ENCODE measurements around the gene PHF21B. TPM values are rescaled to one million over a fixed set of nuclear protein-coding genes. Genes with fewer than 3 reads are reported as not detected.
"Not testable (repeated sequence)": the region's sequence is repeated elsewhere in the genome, so short reads cannot be mapped to it uniquely, and the experiment has no call there.

Gene PHF21B
- total and polyA plus RNA-seq, 12 donors = 0.07 to 0.98 (median 0.50) TPM; not detected in 4

DNA sequence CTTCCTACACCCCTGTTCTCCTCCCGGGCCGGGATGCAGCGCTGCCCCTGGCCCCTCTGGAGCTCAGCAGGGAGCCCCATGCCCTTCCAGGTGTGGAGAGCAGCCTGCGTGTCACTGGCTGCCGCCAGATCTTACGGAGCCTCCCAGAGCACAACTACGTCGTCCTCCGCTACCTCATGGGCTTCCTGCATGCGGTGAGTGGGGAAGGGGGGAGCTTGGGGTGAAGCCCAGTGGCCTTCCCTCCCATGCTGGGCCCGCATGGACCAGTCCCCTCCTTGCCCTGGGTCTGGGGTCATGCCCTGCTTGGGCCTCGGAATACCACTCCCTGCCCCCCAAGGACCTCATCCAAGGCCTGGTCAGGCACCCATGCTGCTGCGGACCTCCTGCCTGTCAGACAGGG, 150.2 kb downstream of the PHF21B start:
- TF ChIP-seq, protein P1, sequence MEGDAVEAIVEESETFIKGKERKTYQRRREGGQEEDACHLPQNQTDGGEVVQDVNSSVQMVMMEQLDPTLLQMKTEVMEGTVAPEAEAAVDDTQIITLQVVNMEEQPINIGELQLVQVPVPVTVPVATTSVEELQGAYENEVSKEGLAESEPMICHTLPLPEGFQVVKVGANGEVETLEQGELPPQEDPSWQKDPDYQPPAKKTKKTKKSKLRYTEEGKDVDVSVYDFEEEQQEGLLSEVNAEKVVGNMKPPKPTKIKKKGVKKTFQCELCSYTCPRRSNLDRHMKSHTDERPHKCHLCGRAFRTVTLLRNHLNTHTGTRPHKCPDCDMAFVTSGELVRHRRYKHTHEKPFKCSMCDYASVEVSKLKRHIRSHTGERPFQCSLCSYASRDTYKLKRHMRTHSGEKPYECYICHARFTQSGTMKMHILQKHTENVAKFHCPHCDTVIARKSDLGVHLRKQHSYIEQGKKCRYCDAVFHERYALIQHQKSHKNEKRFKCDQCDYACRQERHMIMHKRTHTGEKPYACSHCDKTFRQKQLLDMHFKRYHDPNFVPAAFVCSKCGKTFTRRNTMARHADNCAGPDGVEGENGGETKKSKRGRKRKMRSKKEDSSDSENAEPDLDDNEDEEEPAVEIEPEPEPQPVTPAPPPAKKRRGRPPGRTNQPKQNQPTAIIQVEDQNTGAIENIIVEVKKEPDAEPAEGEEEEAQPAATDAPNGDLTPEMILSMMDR (IDR thresholded peaks at IDR 0.05) = no peak
- Histone ChIP-seq H3K36me3 (no peaks in the 10 kb centered on the region), H3K27me3 (no peaks in the 10 kb centered on the region), H3K4me1 (no peaks in the 10 kb centered on the region), H3K4me3 (no peak overlapping the region), H3K27ac (no peak overlapping the region), H3K9me3 (no peaks in the 10 kb centered on the region)
- DNase-seq (no peak), ATAC-seq (peak in 1 of 8 donors; percentile 46)
- 85 to 88% methylated on average over 13 of the region's 13 CpGs for WGBS, 2 donors
- intact Hi-C loops (cut with DNase I) = no loop called here

GRCh38 chr22:44858819-44859218, 151.0 kb downstream of the PHF21B start:
- H3K4me1 ChIP-seq; H3K27me3 ChIP-seq; H3K4me3 ChIP-seq; DNase-seq; H3K9me3 ChIP-seq; intact Hi-C loops (cut with DNase I); H3K27ac ChIP-seq; H3K36me3 ChIP-seq: not testable (repeated sequence)
- ATAC-seq = peak in 1 of 8 donors; percentile 29
- WGBS, 2 donors = 59 to 61% methylated on average over 6 to 7 of the region's 7 CpGs

DNA sequence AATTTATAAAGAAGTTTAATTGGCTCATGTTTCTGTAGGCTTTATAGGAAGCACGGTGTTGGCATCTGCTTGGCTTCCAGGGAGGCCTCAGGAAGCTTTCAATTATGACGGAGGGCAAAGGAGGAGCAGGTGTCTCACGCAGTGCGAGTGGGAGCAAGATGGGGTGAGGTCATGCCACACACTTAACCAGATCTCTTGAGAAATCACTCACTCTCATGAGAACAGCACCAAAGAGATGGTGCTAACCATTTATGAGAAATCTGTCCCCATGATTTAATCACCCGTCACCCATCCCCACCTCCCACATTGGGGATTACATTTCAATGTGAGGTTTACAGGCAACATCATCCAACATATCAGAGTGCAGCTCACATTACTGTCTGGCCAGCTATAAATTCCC, 153.9 kb downstream of the PHF21B start:
- Histone ChIP-seq H3K4me1 (no peaks in the 10 kb centered on the region), H3K9me3 (no peaks in the 10 kb centered on the region), H3K27ac (no peak overlapping the region), H3K4me3 (no peak overlapping the region), H3K36me3 (no peaks in the 10 kb centered on the region), H3K27me3 (peaks cover 0 to 3% (median 0%) of the 10 kb centered on the region in 7 donors)
- TF ChIP-seq, protein P1 (IDR thresholded peaks at IDR 0.05) = no peak
- ATAC-seq (no peak), DNase-seq (no peak)
- 88% methylated on average over 5 of the region's 5 CpGs for WGBS, 2 donors
- intact Hi-C loops (cut with DNase I) = no loop called here

GRCh38 chr22:44854641-44855040, 155.2 kb downstream of the PHF21B start:
- intact Hi-C loops (cut with DNase I); H3K4me1 ChIP-seq: not testable (repeated sequence)

GRCh38 chr22:44850946-44851345, 158.9 kb downstream of the PHF21B start:
- Histone ChIP-seq H3K36me3 (no peaks in the 10 kb centered on the region), H3K4me1 (no peaks in the 10 kb centered on the region), H3K9me3 (no peaks in the 10 kb centered on the region), H3K27ac (no peak overlapping the region), H3K27me3 (peaks cover 0 to 3% (median 0%) of the 10 kb centered on the region in 7 donors), H3K4me3 (no peak overlapping the region)
- ATAC-seq = no peak
- WGBS, 2 donors = 68 to 71% methylated on average over 6 of the region's 6 CpGs
- DNase-seq = no peak
- intact Hi-C loops (cut with DNase I) = no loop called here
- TF ChIP-seq, protein P1 (IDR thresholded peaks at IDR 0.05) = no peak

More at GRCh38 chr22:44854641-44855040, 155.2 kb downstream of the PHF21B start:
- not testable (repeated sequence) for H3K27ac ChIP-seq, ATAC-seq, H3K36me3 ChIP-seq, H3K4me3 ChIP-seq, DNase-seq, H3K27me3 ChIP-seq, H3K9me3 ChIP-seq
- 91% methylated on average over 8 of the region's 8 CpGs for WGBS, 2 donors

Measured in heart right ventricle (tissue), 16 donors.